Measurements from ENCODE around the gene LSAMP. TPM values are rescaled to one million over a fixed set of nuclear protein-coding genes. Genes with fewer than 3 reads are reported as not detected.

Gene LSAMP
- total RNA-seq, 1 experiment from 2014 or later: 3.1 TPM

GRCh38 chr3:115832265-115832664 is 613.0 kb downstream of the LSAMP start:
- POLR2A ChIA-PET: no interaction called here
- DNase-seq (ENCODE audit: low read depth, low spot score): no peak
- Histone ChIP-seq H3K36me3 (ENCODE audit: control insufficient read depth, insufficient read depth, low read length) (no peaks in the 10 kb centered on the region), H3K27me3 (ENCODE audit: control insufficient read depth, insufficient read depth, low read length) (no peaks in the 10 kb centered on the region), H3K27ac (ENCODE audit: low read length) (no peak overlapping the region), H3K4me1 (ENCODE audit: control insufficient read depth, insufficient read depth, low read length) (no peaks in the 10 kb centered on the region), H3K9me3 (ENCODE audit: control insufficient read depth, insufficient read depth, low read depth, low read length) (no peaks in the 10 kb centered on the region), H3K4me3 (ENCODE audit: low read depth in 2 of 2, low read length in 2 of 2) (no peak overlapping the region)
- no TSS peak for BruUV-seq (replicated peaks)
- in situ Hi-C loops (cut with HindIII; ENCODE audit: low pct_unique_long_range_greater_than_20kb, low sequenced_read_pairs): no loop called here
- CTCF ChIA-PET: no interaction called here
- ATAC-seq: no peak
- TF ChIP-seq, protein P1, sequence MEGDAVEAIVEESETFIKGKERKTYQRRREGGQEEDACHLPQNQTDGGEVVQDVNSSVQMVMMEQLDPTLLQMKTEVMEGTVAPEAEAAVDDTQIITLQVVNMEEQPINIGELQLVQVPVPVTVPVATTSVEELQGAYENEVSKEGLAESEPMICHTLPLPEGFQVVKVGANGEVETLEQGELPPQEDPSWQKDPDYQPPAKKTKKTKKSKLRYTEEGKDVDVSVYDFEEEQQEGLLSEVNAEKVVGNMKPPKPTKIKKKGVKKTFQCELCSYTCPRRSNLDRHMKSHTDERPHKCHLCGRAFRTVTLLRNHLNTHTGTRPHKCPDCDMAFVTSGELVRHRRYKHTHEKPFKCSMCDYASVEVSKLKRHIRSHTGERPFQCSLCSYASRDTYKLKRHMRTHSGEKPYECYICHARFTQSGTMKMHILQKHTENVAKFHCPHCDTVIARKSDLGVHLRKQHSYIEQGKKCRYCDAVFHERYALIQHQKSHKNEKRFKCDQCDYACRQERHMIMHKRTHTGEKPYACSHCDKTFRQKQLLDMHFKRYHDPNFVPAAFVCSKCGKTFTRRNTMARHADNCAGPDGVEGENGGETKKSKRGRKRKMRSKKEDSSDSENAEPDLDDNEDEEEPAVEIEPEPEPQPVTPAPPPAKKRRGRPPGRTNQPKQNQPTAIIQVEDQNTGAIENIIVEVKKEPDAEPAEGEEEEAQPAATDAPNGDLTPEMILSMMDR (IDR thresholded peaks at IDR 0.05): peak; percentile 7; the same call in 1 of the 2 replicates
- no peak for TF ChIP-seq SIN3A (IDR thresholded peaks at IDR 0.05; ENCODE audit: borderline replicate concordance, insufficient read depth, low read depth, low read length)
- intact Hi-C loops (cut with micrococcal nuclease; ENCODE audit: unreplicated experiment): no loop called here

DNA sequence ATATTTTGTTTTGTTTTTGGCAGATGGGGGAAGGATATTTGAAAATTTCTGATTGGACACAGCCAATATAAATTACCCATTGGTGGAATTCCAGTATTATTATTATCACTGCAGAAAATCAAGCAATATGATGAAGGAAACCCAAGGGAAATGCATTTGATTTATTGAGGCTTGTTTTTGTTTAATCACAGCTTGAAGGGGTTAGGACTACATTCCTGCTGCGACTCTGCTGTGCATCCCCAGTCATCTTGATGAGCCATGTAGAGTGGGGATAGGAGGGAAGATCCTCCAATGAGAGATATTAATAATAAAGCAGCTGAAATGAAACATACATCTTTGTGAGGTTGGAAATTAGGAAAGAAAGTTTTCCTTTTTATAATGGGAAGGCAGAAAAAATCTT is 613.4 kb downstream of the LSAMP start:
- DNase-seq (ENCODE audit: low read depth, low spot score): no peak
- ATAC-seq: no peak
- H3K4me1 ChIP-seq (ENCODE audit: control insufficient read depth, insufficient read depth, low read length): no peaks in the 10 kb centered on the region
- CTCF ChIA-PET: no interaction called here
- BruUV-seq (replicated peaks): no TSS peak
- in situ Hi-C loops (cut with HindIII; ENCODE audit: low pct_unique_long_range_greater_than_20kb, low sequenced_read_pairs) (no loop called here), intact Hi-C loops (cut with micrococcal nuclease; ENCODE audit: unreplicated experiment) (no loop called here)
- POLR2A ChIA-PET: no interaction called here
- H3K27ac ChIP-seq (ENCODE audit: low read length): no peak overlapping the region
- H3K36me3 ChIP-seq (ENCODE audit: control insufficient read depth, insufficient read depth, low read length): no peaks in the 10 kb centered on the region
- no peak for TF ChIP-seq TCF7L2 (IDR thresholded peaks at IDR 0.05; ENCODE audit: low read depth, low read length)
- TF ChIP-seq POLR2AphosphoS5 (IDR thresholded peaks at IDR 0.05; ENCODE audit: low read depth, low read length): no peak
- TF ChIP-seq, protein P1 (IDR thresholded peaks at IDR 0.05): no peak
- TF ChIP-seq REST (IDR thresholded peaks at IDR 0.05; ENCODE audit: insufficient read depth in 1 of 2, low read depth in 2 of 2, low read length in 1 of 2): no peak
- TF ChIP-seq SIN3A (IDR thresholded peaks at IDR 0.05; ENCODE audit: borderline replicate concordance, insufficient read depth, low read depth, low read length): no peak
- H3K27me3 ChIP-seq (ENCODE audit: control insufficient read depth, insufficient read depth, low read length): no peaks in the 10 kb centered on the region
- no peak overlapping the region for H3K4me3 ChIP-seq (ENCODE audit: low read depth in 2 of 2, low read length in 2 of 2)
- H3K9me3 ChIP-seq (ENCODE audit: control insufficient read depth, insufficient read depth, low read depth, low read length): no peaks in the 10 kb centered on the region
